Vagina (tissue), 2 donors: ENCODE data around the gene HSFX3.

Experiments used
- CTCF ChIP-seq, 3 experiments: fragments of 450-650 bp in 2 of 3; fragments of 200-600 bp in 1 of 3; sonication (generic) in 1 of 3; IDR thresholded peaks; one replicate each; pipeline ENCODE4 v1.5.1; 2017 to 2019; ENCODE audit warnings: antibody characterized with exemption in 3 of 3, mild to moderate bottlenecking in 2 of 3, moderate library complexity in 2 of 3
- POLR2A ChIP-seq, 2 donors: fragments of 450-650 bp; IDR thresholded peaks; one replicate each; pipeline ENCODE4 v1.6.1; 2017; ENCODE audit warnings: antibody characterized with exemption in 2 of 2, mild to moderate bottlenecking in 2 of 2, moderate library complexity in 2 of 2
- POLR2AphosphoS5 ChIP-seq, 2 donors: sonication (generic); formaldehyde crosslinking; IDR thresholded peaks; one replicate each; pipeline ENCODE4 v1.9.0; 2017; ENCODE audit warnings: antibody characterized with exemption in 2 of 2, mild to moderate bottlenecking in 2 of 2, low read depth in 1 of 2; ENCODE audit not compliant: insufficient read depth in 1 of 2

- no peak for TF ChIP-seq POLR2A (IDR thresholded peaks at IDR 0.05)
- TF ChIP-seq POLR2AphosphoS5 (IDR thresholded peaks at IDR 0.05; ENCODE audit: insufficient read depth in 1 of 2, low read depth in 1 of 2) = no peak
- no peak for TF ChIP-seq CTCF (IDR thresholded peaks at IDR 0.05)
Observed at GRCh38 chrX:149515954-149516602, 33.6 kb downstream of the HSFX3 start.
